H1 (cell line): ENCODE data around the gene SPOCK3. TPM values are rescaled to one million over a fixed set of nuclear protein-coding genes. Genes with fewer than 3 reads are reported as not detected.

Experiments
- CTCF ChIA-PET: fragments of 300-600 bp; sonication (Branson Sonifier 250); formaldehyde crosslinking; loops from one replicate; lab custom pipeline; 2021; ENCODE audit not compliant: partially characterized antibody; lab: Charles Lee
- POLR2A ChIA-PET: fragments of 300-600 bp; sonication (Branson Sonifier 250); formaldehyde crosslinking; loops from one replicate; lab custom pipeline; 2021; ENCODE audit warnings: inconsistent platforms; ENCODE audit not compliant: partially characterized antibody; lab: Charles Lee
- DNase-seq, 2 experiments: peaks; one replicate each; pipeline versions ENCODE4 v3.0.0 to v3.0.0-alpha.2; 2010 to 2022; ENCODE audit warnings: low spot score in 2 of 2, low read depth in 1 of 2, mixed read lengths in 1 of 2
- FAIRE-seq: peaks from 2 replicates; lab custom pipeline; 2011; peaks lifted over from hg19 to GRCh38; lab: Jason Lieb, UNC
- H2AFZ ChIP-seq: 2 replicates; pipeline ENCODE4 v1.8.1; 2012; ENCODE audit warnings: low read length, inconsistent platforms
- H2AK5ac ChIP-seq: 2 replicates; pipeline ENCODE4 v1.6.1; 2013; ENCODE audit warnings: low read depth, low read length
- H2BK120ac ChIP-seq: replicated peaks from 2 replicates; pipeline ENCODE3; 2013; ENCODE audit warnings: low read depth, low read length, inconsistent platforms
- H2BK12ac ChIP-seq: 2 replicates; pipeline ENCODE4 v1.6.1; 2013; ENCODE audit warnings: low read depth, low read length
- H2BK15ac ChIP-seq: 2 replicates; pipeline ENCODE4 v1.6.1; 2013; ENCODE audit warnings: low read length
- H2BK20ac ChIP-seq: 2 replicates; pipeline ENCODE4 v1.6.1; 2013; ENCODE audit warnings: low read length
- H2BK5ac ChIP-seq: 2 replicates; pipeline ENCODE4 v1.6.1; 2013; ENCODE audit warnings: low read depth, low read length
- H3K14ac ChIP-seq: 2 replicates; pipeline ENCODE4 v1.6.1; 2013; ENCODE audit warnings: inconsistent platforms; ENCODE audit not compliant: insufficient read length
- H3K18ac ChIP-seq: 2 replicates; pipeline ENCODE4 v1.6.1; 2013; ENCODE audit warnings: low read length; ENCODE audit errors: extremely low read depth
- H3K23ac ChIP-seq: 2 replicates; pipeline ENCODE4 v1.6.1; 2013; ENCODE audit warnings: inconsistent platforms; ENCODE audit not compliant: insufficient read length
- H3K23me2 ChIP-seq: 2 replicates; pipeline ENCODE4 v1.6.1; 2013; ENCODE audit warnings: low read depth, low read length
- H3K27ac ChIP-seq: 2 replicates; pipeline ENCODE4 v1.6.1; 2011; ENCODE audit warnings: low read depth, low read length, inconsistent platforms
- H3K27me3 ChIP-seq, 4 experiments: replicated peaks in 1 of 4; 1 replicate in 1 of 4; 2 replicates in 3 of 4; pipeline versions ENCODE4 v1.6.1 to v1.8.1; 2011 to 2013; ENCODE audit warnings: low read length in 3 of 4, mild to moderate bottlenecking in 3 of 4, inconsistent platforms in 2 of 4, mixed read lengths in 2 of 4, moderate library complexity in 1 of 4; ENCODE audit not compliant: control insufficient read depth in 3 of 4, insufficient read depth in 3 of 4; ENCODE audit errors: extremely low read depth in 1 of 4
- H3K36me3 ChIP-seq, 4 experiments: 2 replicates each; pipeline versions ENCODE4 v1.6.1 to v1.8.1; 2011 to 2013; ENCODE audit warnings: mild to moderate bottlenecking in 4 of 4, low read length in 3 of 4, moderate library complexity in 2 of 4, control low read depth in 1 of 4, inconsistent platforms in 1 of 4; ENCODE audit not compliant: insufficient read depth in 4 of 4, control insufficient read depth in 2 of 4
- H3K4ac ChIP-seq: replicated peaks from 2 replicates; pipeline ENCODE3; 2013; ENCODE audit warnings: low read length, low read depth, mixed read lengths, inconsistent platforms; ENCODE audit not compliant: insufficient read length
- H3K4me1 ChIP-seq, 4 experiments: replicated peaks in 1 of 4; 1 replicate in 1 of 4; 2 replicates in 3 of 4; pipeline versions ENCODE4 v1.6.1 to v1.8.1; 2011 to 2013; ENCODE audit warnings: low read length in 3 of 4, inconsistent platforms in 2 of 4, mixed read lengths in 1 of 4; ENCODE audit not compliant: insufficient read depth in 4 of 4, control insufficient read depth in 3 of 4
- H3K4me2 ChIP-seq, 2 experiments: 2 replicates each; pipeline versions ENCODE4 v1.6.1 to v1.8.1; 2011 to 2013; ENCODE audit warnings: low read depth in 2 of 2, low read length in 2 of 2, control low read depth in 1 of 2, inconsistent platforms in 1 of 2, mild to moderate bottlenecking in 1 of 2; ENCODE audit not compliant: insufficient read depth in 1 of 2
- H3K4me3 ChIP-seq, 4 experiments: fragments of 200-600, 300-600 bp in 1 of 4; sonication (generic), shearing (Covaris generic), sonication (Bioruptor Twin) in 1 of 4; 2 replicates each; pipeline versions ENCODE4 v1.5.1 to v1.8.1; 2011 to 2016; ENCODE audit warnings: low read length in 4 of 4, low read depth in 3 of 4, control low read depth in 2 of 4, inconsistent platforms in 2 of 4, mild to moderate bottlenecking in 2 of 4, mixed read lengths in 1 of 4, moderate library complexity in 1 of 4; ENCODE audit not compliant: insufficient read depth in 2 of 4; ENCODE audit errors: extremely low read depth in 1 of 4
- H3K56ac ChIP-seq: replicated peaks from 2 replicates; pipeline ENCODE3; 2013; ENCODE audit warnings: low read depth, mild to moderate bottlenecking, mixed read lengths, low read length, inconsistent platforms; ENCODE audit not compliant: insufficient read length
- H3K79me1 ChIP-seq: 2 replicates; pipeline ENCODE4 v1.6.1; 2013; ENCODE audit warnings: low read depth, low read length, control low read depth
- H3K79me2 ChIP-seq, 2 experiments: 2 replicates each; pipeline versions ENCODE4 v1.6.1 to v1.8.1; 2012 to 2013; ENCODE audit warnings: low read length in 2 of 2, mild to moderate bottlenecking in 2 of 2, inconsistent platforms in 1 of 2; ENCODE audit not compliant: insufficient read depth in 2 of 2, control insufficient read depth in 1 of 2
- H3K9ac ChIP-seq, 4 experiments: replicated peaks in 1 of 4; 1 replicate in 1 of 4; 2 replicates in 3 of 4; pipeline versions ENCODE4 v1.6.1 to v1.8.1; 2011 to 2013; ENCODE audit warnings: low read depth in 3 of 4, low read length in 3 of 4, control low read depth in 2 of 4, mild to moderate bottlenecking in 2 of 4, moderate library complexity in 2 of 4, inconsistent platforms in 1 of 4; ENCODE audit errors: extremely low read depth in 1 of 4
- H3K9me3 ChIP-seq, 2 experiments: 2 replicates each; pipeline versions ENCODE4 v1.6.1 to v1.8.1; 2012 to 2013; ENCODE audit warnings: mild to moderate bottlenecking in 2 of 2, moderate library complexity in 2 of 2, control low read depth in 1 of 2, inconsistent platforms in 1 of 2, low read depth in 1 of 2, low read length in 1 of 2, mixed read lengths in 1 of 2; ENCODE audit not compliant: insufficient read depth in 2 of 2
- H4K20me1 ChIP-seq, 2 experiments: replicated peaks in 1 of 2; 2 replicates each; pipeline versions ENCODE3 to v1.8.1; 2011 to 2013; ENCODE audit warnings: inconsistent platforms in 2 of 2, low read length in 2 of 2, mild to moderate bottlenecking in 1 of 2; ENCODE audit not compliant: insufficient read depth in 2 of 2, control insufficient read depth in 1 of 2
- H4K5ac ChIP-seq: 2 replicates; pipeline ENCODE4 v1.6.1; 2013; ENCODE audit warnings: low read length, low read depth, mixed read lengths, inconsistent platforms; ENCODE audit not compliant: insufficient read length
- H4K8ac ChIP-seq: 2 replicates; pipeline ENCODE4 v1.8.0; 2013; ENCODE audit warnings: mild to moderate bottlenecking, moderate library complexity, low read length, inconsistent platforms; ENCODE audit not compliant: insufficient read depth; ENCODE audit errors: extremely low read depth
- H4K91ac ChIP-seq: replicated peaks from 2 replicates; pipeline ENCODE3; 2013; ENCODE audit warnings: low read length, mixed read lengths, inconsistent platforms; ENCODE audit not compliant: insufficient read length
- BRCA1 ChIP-seq: IDR thresholded peaks from 2 replicates; pipeline ENCODE4 v1.6.1; 2012; ENCODE audit warnings: low read depth, low read length, improper control_type of control experiment
- HDAC2 ChIP-seq, 2 experiments: fragments of 300-600 bp in 1 of 2; sonication (generic) in 1 of 2; IDR thresholded peaks; 2 replicates each; pipeline ENCODE4 v1.6.1; 2011 to 2012; ENCODE audit warnings: low read depth in 2 of 2, low read length in 2 of 2, mild to moderate bottlenecking in 2 of 2, moderate library complexity in 2 of 2, borderline replicate concordance in 1 of 2, inconsistent platforms in 1 of 2
- KDM1A ChIP-seq: fragments of 200-600, 300-600 bp; sonication (generic); IDR thresholded peaks from 2 replicates; pipeline ENCODE4 v1.7.1; 2016; ENCODE audit warnings: mild to moderate bottlenecking, low read length, borderline replicate concordance
- POU5F1 ChIP-seq: IDR thresholded peaks from 2 replicates; pipeline ENCODE4 v1.6.1; 2011; ENCODE audit warnings: low read depth, mild to moderate bottlenecking, low read length, moderate library complexity
- SUZ12 ChIP-seq: fragments of 200-600 bp; sonication (generic); IDR thresholded peaks from 2 replicates; pipeline ENCODE4 v1.6.1; 2012; ENCODE audit warnings: mild to moderate bottlenecking, inconsistent platforms, low read length, moderate library complexity, mixed read lengths
- WGBS, 2 experiments: shearing (Covaris generic) in 1 of 2; methylation state at CpG; one replicate each; pipeline versions ENCODE4 v1.1.6 to v1.1.7; 2013 to 2015; ENCODE audit warnings: low lambda C conversion rate in 2 of 2, mixed read lengths in 2 of 2, inconsistent platforms in 1 of 2, low coverage in 1 of 2, missing lambda C conversion rate in 1 of 2; ENCODE audit not compliant: insufficient replicate concordance in 2 of 2, insufficient coverage in 1 of 2, insufficient read length in 1 of 2; ENCODE audit errors: extremely low coverage in 1 of 2, missing lambda C conversion rate in 1 of 2; 5-methylcytosine and 5-hydroxymethylcytosine counted together
- polyA plus RNA-seq, 7 experiments: library from polyadenylated mRNA; depleted of rRNA in 3 of 7; stranded (reverse) in 5 of 7; unstranded in 2 of 7; fragments of >200 nt in 5 of 7; fragments of 200-250 nt in 2 of 7; gene quantifications; 1 replicate in 5 of 7; 2 replicates in 1 of 7; 4 replicates in 1 of 7; pipeline versions ENCODE4 v1.2.1 to v1.2.3, GENCODE V29; 2011 to 2013; ENCODE audit warnings: missing spikeins in 2 of 7, mixed read lengths in 2 of 7
- total RNA-seq: library from RNA; stranded (reverse); fragmentation: NEBNext Ultra II Directional; extraction: Animal tissue kit (Norgen Biotek cat#: 25700); gene quantifications from 2 replicates; pipeline ENCODE4 v1.2.1, GENCODE V29; 2021
- TF ChIP-seq, protein P1 (sequence below): IDR thresholded peaks from 2 replicates; pipeline ENCODE4 v1.6.1; 2012; ENCODE audit warnings: low read length, inconsistent platforms

SPOCK3 gene
- total and polyA plus RNA-seq, 2 of the 8 experiments (the other 6 are each of a cell fraction or from before 2014, with no cell fraction given): 0.14 to 0.60 TPM

DNA sequence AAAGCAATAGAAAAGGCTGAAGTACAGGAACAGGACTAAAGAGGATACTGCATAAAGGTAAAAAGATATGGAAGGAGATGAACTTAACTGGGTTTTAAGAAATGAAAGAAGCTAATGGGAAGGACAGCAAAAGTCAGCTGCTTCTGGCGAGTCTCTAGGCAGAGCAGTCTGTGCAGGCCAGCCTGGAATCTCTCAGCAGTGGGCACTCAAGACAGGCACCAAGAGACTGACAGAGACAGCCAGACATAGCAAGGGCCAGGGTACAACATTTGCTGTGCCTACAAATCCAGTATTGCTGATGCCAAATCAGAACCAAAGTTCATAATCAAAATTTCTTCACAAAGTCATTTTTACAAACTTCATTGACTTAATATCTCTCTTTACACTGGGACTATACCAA lies 62.4 kb downstream of the SPOCK3 start:
- no peak overlapping the region for H3K4me2 ChIP-seq
- H3K9ac ChIP-seq: no peak overlapping the region
- TF ChIP-seq BRCA1: no peak
- TF ChIP-seq POU5F1: no peak
- TF ChIP-seq, protein P1, sequence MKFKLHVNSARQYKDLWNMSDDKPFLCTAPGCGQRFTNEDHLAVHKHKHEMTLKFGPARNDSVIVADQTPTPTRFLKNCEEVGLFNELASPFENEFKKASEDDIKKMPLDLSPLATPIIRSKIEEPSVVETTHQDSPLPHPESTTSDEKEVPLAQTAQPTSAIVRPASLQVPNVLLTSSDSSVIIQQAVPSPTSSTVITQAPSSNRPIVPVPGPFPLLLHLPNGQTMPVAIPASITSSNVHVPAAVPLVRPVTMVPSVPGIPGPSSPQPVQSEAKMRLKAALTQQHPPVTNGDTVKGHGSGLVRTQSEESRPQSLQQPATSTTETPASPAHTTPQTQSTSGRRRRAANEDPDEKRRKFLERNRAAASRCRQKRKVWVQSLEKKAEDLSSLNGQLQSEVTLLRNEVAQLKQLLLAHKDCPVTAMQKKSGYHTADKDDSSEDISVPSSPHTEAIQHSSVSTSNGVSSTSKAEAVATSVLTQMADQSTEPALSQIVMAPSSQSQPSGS: no peak
- TF ChIP-seq HDAC2 (IDR thresholded peaks at IDR 0.05; ENCODE audit: borderline replicate concordance in 1 of 2, low read depth in 2 of 2, low read length in 2 of 2): no peak
- no peak for TF ChIP-seq SUZ12
- no peak for TF ChIP-seq KDM1A
- H2BK120ac ChIP-seq: no peak overlapping the region
- H3K79me2 ChIP-seq: no peaks in the 10 kb centered on the region
- no peak overlapping the region for H3K14ac ChIP-seq
- no peak overlapping the region for H3K4ac ChIP-seq
- H3K23me2 ChIP-seq: no peaks in the 10 kb centered on the region
- H2BK15ac ChIP-seq: no peak overlapping the region
- H3K36me3 ChIP-seq: no peaks in the 10 kb centered on the region
- ChIA-PET CTCF (no interaction called here), POLR2A (no interaction called here)
- 88% methylated on average over 1 of the region's 1 CpG; no CpG with 5 or more reads in 1 of the 2 experiments for WGBS, 2 experiments
- H2AK5ac ChIP-seq: no peak overlapping the region
- H4K5ac ChIP-seq: no peak overlapping the region
- H3K27ac ChIP-seq: no peak overlapping the region
- no peak for FAIRE-seq
- no peak overlapping the region for H2BK12ac ChIP-seq
- no peak overlapping the region for H4K8ac ChIP-seq
- H4K91ac ChIP-seq: no peak overlapping the region
- H3K9me3 ChIP-seq: no peaks in the 10 kb centered on the region
- DNase-seq: no peak
- no peaks in the 10 kb centered on the region for H3K4me1 ChIP-seq
- H2AFZ ChIP-seq: no peak overlapping the region
- H3K79me1 ChIP-seq: no peaks in the 10 kb centered on the region
- no peak overlapping the region for H2BK20ac ChIP-seq
- H3K4me3 ChIP-seq: no peak overlapping the region
- H3K27me3 ChIP-seq: no peaks in the 10 kb centered on the region
- no peaks in the 10 kb centered on the region for H4K20me1 ChIP-seq
- H3K23ac ChIP-seq: no peak overlapping the region
- H3K56ac ChIP-seq: no peak overlapping the region
- H3K18ac ChIP-seq: no peak overlapping the region
- no peak overlapping the region for H2BK5ac ChIP-seq
